Stimulated activated CD8-positive, alpha-beta memory T cell treated with anti-CD3 and anti-CD28 coated beads, Interleukin-2, amount 100 ng/mL, for 1 hour (primary cell): ENCODE measurements around the gene SHANK2.

Experiments
- DNase-seq, 2 donors: peaks; one replicate each; pipeline ENCODE4 v3.0.0-alpha.2; 2020; ENCODE audit warnings: low read depth in 2 of 2

SHANK2 gene

DNA sequence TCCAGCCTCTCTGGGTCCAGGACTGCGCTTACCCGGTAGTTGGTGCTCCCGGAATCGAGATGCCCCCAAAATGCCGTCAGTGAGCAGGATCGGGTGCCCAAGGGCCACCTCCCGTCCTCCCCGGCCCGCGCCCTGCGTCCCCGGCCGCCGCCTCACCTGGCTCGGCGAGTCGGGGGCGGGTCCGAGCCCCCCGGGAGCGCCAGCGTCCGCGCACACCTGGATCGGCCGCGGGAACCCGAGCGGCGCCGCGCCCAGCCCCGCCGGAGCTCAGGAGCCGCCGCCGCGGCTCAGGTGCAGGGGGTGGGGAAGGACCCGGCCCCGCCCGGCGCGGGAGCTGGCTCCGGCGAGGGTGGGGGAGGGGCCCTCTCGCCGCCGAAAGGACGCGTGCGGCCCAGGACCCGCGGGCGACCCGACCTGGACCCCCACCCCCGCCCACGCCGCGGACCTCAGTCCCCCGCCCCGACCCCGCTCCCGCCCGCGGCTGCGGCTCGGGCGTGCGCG lies at the start of gene SHANK2:
Gene SHANK2, minus strand, starts transcription at position 309 of the 501 bp plus-strand sequence. CDS start 105,251 bp downstream, outside the sequence.
- no peak for DNase-seq

DNA sequence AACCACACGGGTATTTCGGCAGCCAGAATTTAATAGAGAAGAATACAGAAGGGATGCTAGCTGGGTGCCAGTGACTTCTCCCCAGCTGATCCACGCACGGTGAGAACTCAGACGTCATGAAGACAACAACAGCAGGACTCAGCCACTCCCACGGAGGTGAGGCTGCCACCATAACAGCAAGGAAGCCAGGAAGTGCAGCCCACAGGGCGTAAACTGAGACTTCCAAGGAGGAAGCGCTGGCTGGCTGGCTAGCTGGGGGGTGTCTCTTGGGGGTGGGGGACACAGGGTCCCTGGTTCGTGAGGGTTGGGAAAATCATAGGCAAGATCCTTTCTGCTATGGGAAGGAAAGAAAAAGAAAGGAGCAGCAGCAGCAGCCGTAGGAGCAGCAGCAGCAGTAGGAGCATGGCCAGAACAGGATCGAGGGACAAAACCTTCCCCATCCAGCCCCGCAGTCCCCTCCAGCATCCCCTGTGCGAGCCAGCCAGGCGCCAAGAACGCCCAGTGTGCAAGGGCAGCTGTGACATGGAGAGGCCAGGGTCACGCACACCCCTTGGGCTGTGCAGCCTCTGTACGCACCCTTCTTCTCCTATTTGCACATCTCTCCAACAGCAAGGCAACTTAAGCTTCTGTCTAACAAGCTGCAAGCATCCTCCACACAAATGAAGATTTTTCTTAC lies 49.6 kb upstream of the SHANK2 start:
- DNase-seq = no peak

DNA sequence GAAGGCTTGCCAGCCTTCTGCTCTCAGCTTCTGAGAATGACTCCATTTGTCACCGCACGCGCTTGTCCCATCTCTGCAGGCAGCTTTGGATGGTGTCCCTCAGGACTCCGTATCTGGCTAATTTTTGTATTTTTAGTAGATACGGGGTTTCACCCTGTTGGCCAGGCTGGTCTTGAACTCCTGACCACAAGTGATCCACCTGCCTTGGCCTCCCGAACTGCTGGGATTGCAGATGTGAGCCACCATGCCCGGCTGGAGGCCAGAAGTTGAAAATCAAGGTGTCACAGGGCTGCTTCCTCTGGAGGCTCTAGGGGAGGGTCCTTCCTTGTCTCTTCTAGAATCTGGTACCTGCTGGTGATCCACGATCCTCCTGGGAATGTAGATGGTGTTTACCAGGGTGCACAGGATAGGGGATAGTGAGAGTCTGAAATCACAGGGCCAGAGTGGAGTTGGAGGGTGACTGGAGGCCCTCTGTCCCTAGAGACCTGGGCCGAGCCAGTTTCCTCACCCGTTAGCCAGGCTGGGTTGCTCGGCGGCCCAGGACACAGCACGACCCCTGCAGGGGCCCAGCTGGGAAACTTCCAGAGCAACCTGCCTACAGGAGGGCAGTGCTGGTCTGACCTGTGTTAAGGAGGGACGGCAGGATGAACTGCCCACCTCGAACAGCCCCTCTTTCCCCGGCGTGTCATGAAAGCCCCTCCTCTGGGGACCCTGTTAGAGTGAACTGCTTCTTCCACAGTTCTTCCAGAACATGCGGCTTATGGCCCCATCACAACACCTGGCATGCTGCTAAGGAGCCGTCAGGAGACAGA lies 48.9 kb upstream of the SHANK2 start:
- DNase-seq = no peak

DNA sequence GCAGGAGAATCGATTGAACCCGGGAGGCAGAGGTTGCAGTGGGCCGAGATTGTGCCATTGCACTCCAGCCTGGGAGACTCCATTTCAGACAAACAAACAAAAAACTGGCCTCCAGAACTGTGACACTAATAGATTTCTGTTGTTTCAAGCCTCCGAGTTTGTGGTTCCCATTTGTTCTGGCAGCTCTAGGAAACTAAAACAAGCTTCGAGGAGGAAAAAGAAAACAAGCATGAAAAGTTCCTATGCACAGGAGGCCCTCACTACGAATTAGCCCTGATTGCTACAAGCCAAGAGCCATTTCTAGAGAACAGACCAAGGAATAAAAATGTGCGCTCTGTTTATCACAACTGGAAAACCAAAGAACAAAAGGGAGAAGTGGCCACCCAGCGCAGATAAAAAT lies 47.8 kb upstream of the SHANK2 start:
- no peak for DNase-seq

DNA sequence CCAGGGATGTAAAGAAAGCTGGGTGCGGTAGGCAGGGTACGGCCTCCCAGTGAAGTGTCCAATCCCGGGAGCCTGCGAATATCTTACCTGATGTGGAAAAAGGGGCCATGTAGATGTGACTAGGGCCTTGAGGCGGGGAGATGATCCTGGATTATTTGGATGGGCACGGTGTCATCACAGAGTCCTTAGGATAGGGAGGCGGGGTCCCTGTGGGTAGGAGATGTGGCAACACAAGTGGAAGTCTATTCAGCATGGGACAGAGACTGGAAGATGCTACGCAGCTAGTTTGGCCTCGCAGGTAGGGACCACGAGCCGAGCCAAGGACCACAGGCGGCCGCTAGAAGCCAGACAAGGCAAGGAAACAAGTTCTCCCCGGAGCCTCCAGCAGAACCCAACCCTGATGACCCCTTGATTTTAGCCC lies 46.4 kb upstream of the SHANK2 start:
- DNase-seq = no peak

DNA sequence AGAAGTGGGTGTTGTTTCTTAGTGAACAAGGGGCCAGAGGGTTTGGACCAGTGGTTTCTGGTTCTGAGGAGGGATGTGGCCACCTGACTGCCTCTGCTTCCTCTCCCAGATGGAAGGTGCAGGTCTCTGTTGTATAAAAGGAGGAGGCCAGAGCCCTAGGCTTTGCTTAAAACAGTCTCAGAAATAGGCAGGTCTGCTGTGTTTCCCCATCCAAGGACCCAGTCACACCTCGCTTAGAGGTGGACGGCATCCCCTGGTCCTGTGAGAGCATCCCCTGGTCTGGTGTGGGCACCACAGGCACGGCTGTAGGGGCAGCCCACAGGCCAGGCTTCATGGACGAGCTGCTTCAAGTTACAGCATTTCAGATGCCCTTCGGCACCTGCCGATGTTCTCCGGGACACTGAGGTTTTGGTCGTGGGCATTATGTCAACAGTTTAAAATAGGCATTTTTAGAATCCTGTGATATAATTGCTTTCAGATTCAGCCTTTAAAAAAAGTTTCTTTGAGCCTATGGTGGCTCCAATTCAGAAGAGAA lies 45.7 kb upstream of the SHANK2 start:
- DNase-seq = no peak

DNA sequence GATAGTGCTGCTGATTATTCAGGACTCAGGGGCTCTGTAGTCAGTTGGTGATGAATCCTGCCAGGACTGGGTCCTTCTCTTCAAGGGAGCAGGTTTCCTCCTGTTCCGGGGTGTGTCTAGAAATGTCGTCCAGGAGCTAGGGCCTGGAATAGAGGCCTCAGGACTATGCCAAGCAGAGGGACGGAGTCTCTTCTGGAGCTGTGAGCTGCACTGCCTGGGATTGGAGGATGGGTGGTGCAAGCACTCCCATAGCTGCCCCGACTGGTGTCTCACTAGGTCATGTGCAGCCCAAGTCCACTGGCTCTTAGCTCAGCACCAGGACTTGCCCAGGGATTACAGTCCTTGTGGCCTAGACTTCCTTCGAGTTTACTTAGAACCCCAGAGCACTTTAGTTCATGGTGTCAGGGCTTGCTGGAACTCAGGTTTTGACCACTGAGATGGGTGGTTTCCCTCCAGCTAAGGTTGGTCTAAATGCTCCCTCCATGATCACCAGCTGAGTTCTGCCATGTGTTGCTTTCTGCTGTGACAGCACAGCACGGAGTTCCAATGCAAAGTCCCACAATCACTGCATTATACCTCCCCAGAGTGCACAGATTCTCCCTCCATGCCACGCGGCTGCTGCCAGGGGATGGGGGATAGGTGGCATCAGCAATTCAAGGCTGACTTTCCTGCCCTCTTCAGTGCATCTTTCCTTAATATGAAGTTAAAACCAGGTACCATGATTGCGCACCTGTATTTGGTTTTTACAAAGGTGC lies 42.6 kb upstream of the SHANK2 start:
- DNase-seq = no peak

DNA sequence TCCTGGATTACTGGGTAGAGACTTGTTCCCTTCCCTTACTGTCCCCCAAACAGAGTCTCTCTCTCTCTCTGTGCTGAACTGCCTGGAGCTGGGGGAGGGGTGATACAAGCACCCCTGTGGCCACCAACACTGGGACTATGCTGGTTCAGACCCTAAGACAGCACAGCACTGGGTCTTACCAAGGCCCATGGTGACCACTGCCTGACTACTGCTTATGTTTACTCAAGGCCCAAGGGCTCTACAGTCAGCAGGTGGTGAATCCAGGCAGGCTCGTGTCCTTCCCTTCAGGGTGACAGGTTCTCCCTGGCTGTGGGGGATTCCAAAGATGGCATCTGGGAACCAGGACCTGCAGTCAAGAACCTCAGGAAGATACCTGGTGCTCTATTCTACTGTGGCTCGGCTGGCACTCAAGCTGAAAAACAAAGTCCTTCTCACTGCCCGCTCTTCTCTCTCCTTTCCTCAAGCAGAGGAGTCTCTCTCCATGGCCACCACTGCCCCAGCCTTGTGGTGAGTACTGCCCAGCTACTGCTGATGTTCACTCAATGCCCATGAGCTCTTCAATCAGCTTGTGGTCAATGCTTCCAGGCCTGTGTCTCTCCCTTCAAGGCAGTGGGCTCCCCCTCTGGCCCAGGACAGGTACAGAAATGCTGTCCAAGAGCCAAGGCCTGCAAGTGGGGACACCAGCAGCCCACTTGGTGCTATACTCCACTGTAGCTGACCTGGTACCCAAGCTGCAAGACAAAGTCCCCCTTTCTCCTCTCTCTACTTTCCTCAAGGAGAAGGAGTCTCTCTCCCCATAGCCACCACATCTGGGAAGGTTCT lies 41.8 kb upstream of the SHANK2 start:
- DNase-seq = no peak

DNA sequence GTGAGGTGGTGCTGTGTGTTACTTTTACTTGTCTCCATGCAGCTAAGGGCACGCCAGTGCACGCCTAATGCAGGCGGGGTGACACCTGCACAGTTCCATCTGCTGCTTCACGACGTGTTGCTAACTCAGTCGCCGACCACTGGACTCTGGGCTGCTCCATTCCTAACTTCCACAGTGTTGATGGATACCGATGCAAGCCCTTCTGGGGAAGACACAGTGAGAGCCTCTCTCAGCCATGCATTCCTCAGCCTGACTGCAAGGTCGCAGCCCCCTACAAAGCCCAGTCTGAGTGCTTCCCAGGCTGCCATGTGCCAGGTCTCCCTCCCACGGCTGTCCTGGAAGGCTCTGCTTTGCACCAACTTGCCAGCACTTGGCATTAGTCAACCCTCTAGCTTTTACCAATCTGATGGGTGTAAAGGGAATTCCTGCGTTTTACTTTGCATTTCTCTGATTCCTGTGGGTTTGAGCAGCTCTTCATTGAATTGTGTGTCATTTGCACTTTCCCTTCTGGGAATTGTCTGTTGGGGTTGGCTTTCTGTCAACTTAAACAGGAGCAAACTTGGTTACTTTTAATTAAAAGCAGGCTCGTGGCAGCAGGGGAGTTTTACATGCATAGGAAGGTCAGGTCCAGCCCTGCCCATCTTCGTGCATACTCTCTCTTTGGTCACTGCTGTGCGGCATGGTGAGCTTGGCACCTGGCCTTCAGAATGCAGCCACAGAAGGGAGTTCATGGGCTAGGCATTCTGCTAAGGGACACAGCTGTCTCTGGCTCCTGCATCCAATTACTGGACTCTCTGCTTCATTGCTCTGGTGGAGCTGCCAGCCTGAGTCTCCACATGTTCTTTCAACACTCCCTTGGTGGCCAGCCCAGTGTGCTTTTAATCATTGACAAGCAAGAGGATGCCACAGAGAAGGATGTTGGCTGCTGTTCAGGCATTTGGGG lies 34.6 kb upstream of the SHANK2 start:
- no peak for DNase-seq

DNA sequence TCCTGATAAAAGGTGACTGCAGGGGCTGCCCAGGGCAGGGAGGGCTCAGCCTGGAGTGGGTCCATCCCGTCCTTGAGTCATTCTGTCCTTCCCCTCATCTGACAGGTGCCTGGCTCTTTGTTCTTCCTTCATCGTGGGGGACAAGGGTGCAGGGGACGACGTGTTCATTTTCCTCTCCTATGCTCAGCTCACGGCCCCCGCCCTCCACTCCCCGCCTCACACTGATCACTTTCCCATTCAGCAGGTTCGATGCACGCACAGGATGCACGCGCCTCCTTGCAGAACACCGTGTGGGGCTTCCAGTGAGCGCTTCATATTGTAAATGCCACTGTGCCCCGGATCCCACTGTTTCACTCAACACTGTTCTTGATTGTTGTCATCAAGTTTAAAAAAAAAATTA lies 32.7 kb upstream of the SHANK2 start:
- DNase-seq = no peak

DNA sequence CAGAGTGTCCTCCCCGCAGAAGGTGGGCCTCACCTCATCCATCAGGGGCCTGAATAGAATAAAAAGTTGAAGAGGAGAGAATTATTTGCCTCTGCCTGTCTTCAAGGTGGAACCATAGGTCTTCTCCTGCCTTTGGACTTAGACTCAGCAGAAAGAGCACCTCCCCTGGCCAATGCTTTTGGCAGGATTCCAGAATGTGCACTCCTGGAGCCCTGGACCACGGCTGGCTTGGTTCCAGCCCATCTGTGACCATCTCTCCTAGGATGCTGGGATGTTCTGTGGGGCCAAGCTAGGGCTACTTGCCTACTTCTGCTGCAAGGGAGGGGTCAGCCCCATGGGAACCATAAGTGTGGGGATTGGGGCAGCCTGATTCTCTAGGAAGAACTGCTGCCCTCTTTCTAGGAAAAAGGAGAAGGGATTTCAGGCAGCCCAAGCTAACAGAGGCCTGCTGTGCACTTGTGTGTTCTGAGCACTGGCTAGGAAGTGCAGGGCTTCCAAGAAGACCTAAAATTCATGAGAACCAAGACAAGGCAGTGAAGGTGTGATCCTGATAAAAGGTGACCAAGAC lies 32.2 kb upstream of the SHANK2 start:
- no peak for DNase-seq

DNA sequence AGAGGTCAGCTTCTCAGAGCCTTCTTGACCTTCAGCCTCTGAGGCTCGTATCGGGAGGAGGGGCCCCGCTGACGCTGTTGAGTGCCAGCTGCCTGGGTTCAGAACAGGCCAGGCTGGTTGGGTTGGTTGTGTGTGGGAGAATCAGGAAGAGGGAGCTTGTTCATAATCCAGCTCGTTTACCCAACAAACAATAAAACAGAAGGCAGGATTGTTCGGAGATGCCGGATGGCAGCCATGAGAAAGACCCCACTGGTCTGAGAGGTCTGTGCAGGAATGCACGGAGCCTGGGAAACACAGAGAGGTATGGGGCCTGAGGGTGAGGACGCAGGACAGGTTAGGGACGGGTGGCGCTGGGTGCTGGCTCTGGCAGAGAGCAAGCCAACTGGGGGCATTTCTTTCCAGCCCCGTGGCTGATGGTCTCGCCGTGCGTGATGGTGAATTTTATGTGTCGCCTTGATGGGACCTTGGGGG lies 31.6 kb upstream of the SHANK2 start:
- no peak for DNase-seq

DNA sequence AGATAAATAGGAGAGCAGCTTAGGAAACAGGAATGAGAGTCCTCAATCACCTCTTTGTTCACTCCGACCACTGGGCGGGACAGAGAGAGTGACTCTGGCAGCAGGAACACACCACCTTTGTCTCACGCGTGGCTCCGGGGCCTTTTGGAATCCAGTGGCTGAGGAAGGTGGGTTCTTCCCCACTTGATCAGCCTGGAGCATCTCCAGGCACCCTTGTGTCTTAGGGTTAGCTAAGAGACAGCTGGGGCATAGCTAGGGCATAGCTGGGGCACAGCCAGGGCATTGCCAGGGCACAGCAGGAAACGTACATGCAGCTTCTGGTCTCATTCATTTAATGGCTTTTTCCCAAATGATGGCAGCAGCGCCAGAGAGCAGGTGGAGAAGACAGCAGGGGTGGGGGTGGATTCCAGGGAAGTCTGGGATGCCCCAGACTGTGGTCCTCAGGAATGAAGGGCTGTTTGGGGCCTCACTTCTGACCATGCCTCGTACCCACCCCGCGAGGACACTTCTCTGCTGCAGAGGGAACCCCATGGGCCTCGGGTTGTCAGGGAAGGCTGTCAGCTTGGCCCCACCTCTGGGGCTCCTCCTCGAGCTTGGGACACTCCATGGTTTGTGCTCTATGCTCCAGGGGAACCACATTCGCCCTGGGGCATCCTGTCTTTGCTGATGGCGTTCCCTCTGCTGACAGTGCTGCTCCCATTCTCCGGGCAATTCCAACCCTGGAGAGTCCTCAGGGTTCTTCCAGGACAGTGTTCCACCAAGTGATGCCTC lies 30.4 kb upstream of the SHANK2 start:
- DNase-seq = no peak

DNA sequence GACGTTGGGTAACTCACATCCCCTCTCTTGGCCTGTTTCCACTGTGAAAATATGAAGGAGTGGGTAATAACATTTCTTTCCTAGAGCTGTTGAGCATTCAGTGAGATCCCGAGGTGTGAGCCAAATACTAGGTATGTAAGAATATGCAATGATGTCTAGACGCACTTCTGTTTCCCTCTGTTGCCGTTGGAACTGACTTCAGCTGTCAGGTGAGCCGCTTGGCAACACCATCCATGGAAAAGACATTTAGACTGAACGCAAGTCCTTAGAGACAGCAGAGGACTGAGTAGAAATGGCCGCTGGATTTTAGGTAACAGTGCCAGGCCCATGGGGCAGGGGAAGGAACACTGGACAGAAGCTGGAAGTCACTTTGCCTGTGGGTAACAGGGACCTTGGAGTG lies 29.5 kb upstream of the SHANK2 start:
- DNase-seq = no peak

DNA sequence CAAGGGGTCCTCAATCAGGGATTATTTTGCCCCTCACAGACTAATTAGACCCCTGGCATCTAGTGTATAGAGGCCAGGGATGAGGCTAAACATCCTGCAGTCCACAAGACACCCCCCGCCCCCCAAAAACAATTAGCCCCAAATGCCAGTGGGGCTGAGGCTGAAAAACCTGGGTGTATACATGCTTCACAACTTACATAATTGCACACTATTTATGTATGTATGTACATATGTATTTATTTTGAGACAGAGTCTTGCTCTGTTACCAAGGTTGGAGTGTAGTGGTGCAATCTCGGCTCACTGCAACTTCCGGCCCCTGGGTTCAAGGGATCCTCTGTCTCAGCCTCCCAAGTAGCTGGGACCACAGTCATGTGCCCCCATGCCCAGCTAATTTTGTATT lies 28.8 kb upstream of the SHANK2 start:
- no peak for DNase-seq

DNA sequence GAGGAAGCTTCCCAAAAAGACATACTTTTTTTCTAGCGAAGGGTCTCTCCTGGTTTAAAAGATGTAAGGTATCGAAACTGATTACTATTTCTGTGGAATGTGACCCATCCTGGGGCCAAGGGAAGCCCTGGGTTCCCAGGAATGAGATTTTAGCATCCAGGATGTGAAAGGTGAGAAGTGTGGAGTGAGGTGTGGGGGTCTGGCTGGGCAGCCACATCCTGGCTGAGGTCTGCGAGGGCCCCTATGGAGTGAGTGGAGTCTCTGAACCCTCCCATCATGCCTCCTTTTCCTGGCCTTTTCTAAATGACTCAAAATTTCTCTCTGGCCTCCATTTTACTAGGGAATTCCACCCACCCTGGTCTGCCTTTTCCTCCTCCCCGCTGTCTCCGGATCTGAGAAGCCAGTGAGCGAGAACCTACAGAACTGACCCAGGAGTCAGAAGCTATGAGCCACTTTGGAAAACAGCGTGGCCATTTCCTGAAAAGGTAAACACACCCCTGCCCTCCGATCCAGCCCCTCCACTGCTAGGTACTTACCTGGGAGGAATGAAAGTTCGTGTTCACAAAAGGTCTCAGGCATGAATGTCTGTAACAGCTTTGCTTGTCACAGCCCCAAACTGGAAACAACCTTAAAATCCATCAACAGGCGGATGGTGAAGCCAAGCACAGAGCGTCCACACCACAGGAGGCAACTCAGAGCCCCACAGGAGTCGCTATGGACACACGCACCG lies 27.7 kb upstream of the SHANK2 start:
- no peak for DNase-seq

DNA sequence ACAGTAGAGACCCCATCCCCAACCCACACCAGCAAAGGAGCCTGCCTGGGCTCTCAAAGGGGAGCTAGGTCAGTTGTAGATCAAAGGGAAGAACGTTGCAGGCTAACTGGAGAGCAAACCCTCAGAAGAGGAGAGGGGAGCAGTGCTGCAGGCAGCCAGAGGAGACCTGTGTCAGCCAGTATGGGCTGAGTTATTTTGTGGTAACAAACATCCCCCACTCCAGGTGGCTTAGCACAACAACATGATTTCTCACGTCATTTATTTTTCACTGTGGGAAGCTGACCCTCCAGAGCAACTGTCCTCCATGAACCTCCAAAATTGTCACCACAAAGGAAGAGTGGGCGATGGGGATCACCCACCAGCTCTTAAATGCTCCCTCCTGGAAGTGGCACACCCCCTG lies 19.8 kb upstream of the SHANK2 start:
- no peak for DNase-seq
